Nephron (organoid): ENCODE results near the gene POLD2.

Source experiments
- H3K27ac Mint-ChIP-seq, 3 experiments: 2 replicates each; pipeline ENCODE4 v1.8.0; 2020; ENCODE audit warnings: mixed read lengths in 3 of 3, mild to moderate bottlenecking in 2 of 3, moderate library complexity in 1 of 3
- H3K27me3 Mint-ChIP-seq: 2 replicates; pipeline ENCODE4 v1.8.0; 2021; ENCODE audit warnings: low read depth, mild to moderate bottlenecking, moderate library complexity, mixed read lengths
- H3K36me3 Mint-ChIP-seq: 2 replicates; pipeline ENCODE4 v1.8.0; 2020; ENCODE audit warnings: low read depth, mixed read lengths
- H3K4me1 Mint-ChIP-seq: 2 replicates; pipeline ENCODE4 v1.8.0; 2020; ENCODE audit warnings: mixed read lengths
- H3K4me3 Mint-ChIP-seq, 3 experiments: 2 replicates each; pipeline ENCODE4 v1.8.0; 2020; ENCODE audit warnings: mild to moderate bottlenecking in 3 of 3, mixed read lengths in 3 of 3, moderate library complexity in 2 of 3
- H3K9me3 Mint-ChIP-seq: 2 replicates; pipeline ENCODE4 v1.8.0; 2020; ENCODE audit warnings: mixed read lengths
- CTCF ChIP-seq, 3 experiments: fragments of 200-600 bp; sonication (generic); IDR thresholded peaks; one replicate each; pipeline ENCODE4 v1.5.0; 2021; ENCODE audit warnings: antibody characterized with exemption in 3 of 3; ENCODE audit not compliant: unreplicated experiment in 3 of 3

Gene POLD2

GRCh38 chr7:44145479-44145968, 22.2 kb upstream of the POLD2 start:
- H3K4me3 Mint-ChIP-seq, result peak overlapping the region; percentile 63 to 73 (median 66)
- H3K27ac Mint-ChIP-seq, result no peak overlapping the region
- H3K4me1 Mint-ChIP-seq, result peaks cover 44% of the 10 kb centered on the region
- TF ChIP-seq CTCF (IDR thresholded peaks at IDR 0.05; ENCODE audit: unreplicated experiment in 3 of 3), result no peak
- no peaks in the 10 kb centered on the region for H3K9me3 Mint-ChIP-seq
- H3K36me3 Mint-ChIP-seq, result no peaks in the 10 kb centered on the region
- peaks cover 43% of the 10 kb centered on the region for H3K27me3 Mint-ChIP-seq

- H3K4me3 Mint-ChIP-seq, result peak overlapping the region; percentile 55 to 66 (median 63)
- H3K36me3 Mint-ChIP-seq, result no peaks in the 10 kb centered on the region
- no peak overlapping the region for H3K27ac Mint-ChIP-seq
- no peaks in the 10 kb centered on the region for H3K9me3 Mint-ChIP-seq
- H3K27me3 Mint-ChIP-seq, result peaks cover 43% of the 10 kb centered on the region
- TF ChIP-seq CTCF (IDR thresholded peaks at IDR 0.05; ENCODE audit: unreplicated experiment in 3 of 3), result no peak
- H3K4me1 Mint-ChIP-seq, result peaks cover 39% of the 10 kb centered on the region
Observed at GRCh38 chr7:44144968-44145478, 21.7 kb upstream of the POLD2 start.

- Mint-ChIP-seq H3K36me3 (no peaks in the 10 kb centered on the region), H3K9me3 (no peaks in the 10 kb centered on the region), H3K4me3 (peak overlapping the region in 1 of 3 experiments; percentile 50), H3K4me1 (peaks cover 34% of the 10 kb centered on the region), H3K27me3 (peaks cover 43% of the 10 kb centered on the region), H3K27ac (no peak overlapping the region)
- TF ChIP-seq CTCF (IDR thresholded peaks at IDR 0.05; ENCODE audit: unreplicated experiment in 3 of 3), result no peak
Observed at GRCh38 chr7:44144426-44144967, 21.1 kb upstream of the POLD2 start.

- H3K27ac Mint-ChIP-seq, result peak overlapping the region in 2 of 3 experiments; percentile 8 to 82
- H3K4me1 Mint-ChIP-seq, result peaks cover 30% of the 10 kb centered on the region
- H3K27me3 Mint-ChIP-seq, result peaks cover 39% of the 10 kb centered on the region
- no peaks in the 10 kb centered on the region for H3K36me3 Mint-ChIP-seq
- no peaks in the 10 kb centered on the region for H3K9me3 Mint-ChIP-seq
- no peak for TF ChIP-seq CTCF (IDR thresholded peaks at IDR 0.05; ENCODE audit: unreplicated experiment in 3 of 3)
- H3K4me3 Mint-ChIP-seq, result peak overlapping the region in 2 of 3 experiments; percentile 50 to 65
Observed at GRCh38 chr7:44143646-44144250, 20.4 kb upstream of the POLD2 start.

GRCh38 chr7:44142028-44142427, 18.7 kb upstream of the POLD2 start:
- Mint-ChIP-seq H3K36me3 (no peaks in the 10 kb centered on the region), H3K9me3 (no peaks in the 10 kb centered on the region), H3K4me1 (peaks cover 17% of the 10 kb centered on the region), H3K4me3 (no peak overlapping the region), H3K27me3 (peaks cover 33% of the 10 kb centered on the region), H3K27ac (no peak overlapping the region)
- no peak for TF ChIP-seq CTCF (IDR thresholded peaks at IDR 0.05; ENCODE audit: unreplicated experiment in 3 of 3)
